ENCODE measurements around the gene ROBO2. TPM values are rescaled to one million over a fixed set of nuclear protein-coding genes. Genes with fewer than 3 reads are reported as not detected.

The ROBO2 gene
- polyA plus RNA-seq, 3 donors, result 89.9 to 100 (median 95.6) TPM

DNA sequence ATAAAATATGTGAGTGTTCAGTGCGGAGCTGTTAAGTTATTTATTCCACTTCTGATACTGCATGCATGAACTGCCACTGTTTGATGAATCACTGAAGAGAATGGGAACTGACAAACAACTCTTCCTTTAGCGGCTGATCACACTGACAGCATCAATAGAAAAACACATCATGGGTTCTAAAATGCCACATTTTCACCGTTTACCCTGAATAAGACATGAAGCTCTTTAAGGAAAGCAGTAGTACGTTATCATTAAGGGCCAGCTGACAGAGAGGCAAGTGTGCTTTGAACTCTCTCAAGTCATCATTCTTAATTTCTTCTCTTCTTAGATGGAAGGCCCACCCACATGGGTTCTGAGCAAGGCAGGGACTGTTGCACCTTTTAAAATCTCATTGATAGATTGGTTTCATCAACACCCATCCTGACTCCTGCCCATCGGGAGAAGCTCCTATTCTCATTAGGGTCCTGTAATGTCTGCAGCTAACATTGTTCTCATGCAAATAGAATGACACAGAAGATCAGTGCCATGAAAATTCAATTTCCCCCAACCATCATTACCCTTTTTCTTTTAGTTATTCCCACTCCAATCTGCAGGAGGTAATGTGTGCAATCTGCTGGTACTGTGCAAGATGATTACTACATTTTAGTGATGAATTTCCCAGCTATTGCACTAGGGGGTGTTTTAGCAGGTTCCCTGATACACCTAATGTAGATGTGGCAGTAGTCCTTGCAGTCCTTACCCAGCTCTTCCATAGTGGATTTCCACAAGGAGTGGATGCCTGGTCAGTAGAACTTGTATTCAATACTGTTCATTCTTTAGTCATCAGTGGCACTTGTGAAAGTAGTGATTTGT is 119.1 kb downstream of the ROBO2 start:
- no peak for DNase-seq (ENCODE audit: extremely low read depth in 1 of 11, low read depth in 9 of 11, low spot score in 4 of 11)

DNA sequence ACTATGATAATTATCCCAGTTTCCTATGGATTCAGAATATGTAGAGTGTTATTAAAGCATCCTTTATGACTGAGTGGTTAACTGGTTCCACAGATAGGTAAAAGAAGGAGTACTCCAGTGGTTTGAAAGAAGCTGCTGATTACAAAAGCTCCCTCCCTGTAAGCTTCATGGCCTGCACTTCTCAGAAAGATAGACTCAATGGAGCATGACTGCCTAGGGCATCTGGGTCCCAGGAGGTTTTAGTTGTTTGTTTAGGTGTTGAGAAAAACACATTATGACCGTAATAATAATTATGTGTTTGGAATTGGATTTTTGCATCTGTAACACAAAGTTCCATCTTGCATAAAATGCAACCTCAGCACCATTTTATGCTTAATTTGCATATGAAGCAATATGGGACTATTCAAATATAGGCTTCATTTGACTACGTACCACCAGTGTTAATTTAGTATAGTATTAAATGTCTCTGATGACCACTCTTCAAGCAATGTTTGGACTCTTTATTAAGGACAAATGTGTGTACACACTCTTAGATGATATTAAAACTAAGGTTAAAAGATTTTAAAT is 121.1 kb downstream of the ROBO2 start:
- DNase-seq (ENCODE audit: extremely low read depth in 1 of 11, low read depth in 9 of 11, low spot score in 4 of 11), result peak in 1 of 11 donors; percentile 2

DNA sequence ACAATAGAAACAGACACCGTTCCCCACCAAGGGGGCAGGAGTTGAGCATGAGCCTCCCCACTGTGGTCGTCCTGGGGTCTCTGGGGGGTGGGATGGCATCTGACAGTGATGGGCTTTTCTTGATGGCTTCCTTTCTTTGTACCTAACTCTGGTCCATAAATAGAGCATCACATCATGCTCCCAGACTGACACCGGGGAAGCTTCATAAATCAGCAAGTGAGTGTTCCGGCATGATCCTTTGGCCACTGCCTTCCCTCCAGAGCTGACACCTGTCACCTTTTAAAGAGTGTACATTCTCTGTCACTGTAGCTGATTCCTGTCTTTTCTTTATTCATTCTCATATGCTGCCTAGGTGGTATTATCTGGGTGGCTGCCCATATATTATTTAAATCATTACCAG is 129.9 kb downstream of the ROBO2 start:
- no peak for DNase-seq (ENCODE audit: extremely low read depth in 1 of 11, low read depth in 9 of 11, low spot score in 4 of 11)

DNA sequence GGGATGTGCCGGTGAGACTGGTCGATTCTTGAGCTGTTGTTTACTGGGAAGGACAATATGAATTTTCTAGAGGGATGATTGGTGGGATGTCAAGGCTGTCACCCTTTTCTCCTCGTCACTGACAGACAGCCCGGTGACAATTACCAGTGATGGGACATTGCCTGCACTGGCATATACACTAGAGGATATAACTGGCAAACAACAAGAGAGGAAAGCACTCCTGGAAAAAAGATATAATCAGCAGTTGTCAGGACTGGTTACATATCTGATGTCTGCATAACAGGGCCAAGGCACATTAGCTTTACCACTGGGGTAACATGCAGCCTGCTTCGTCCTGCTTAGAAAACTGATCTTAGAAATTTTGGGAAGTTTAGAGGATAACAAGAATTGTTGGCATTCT is 131.1 kb downstream of the ROBO2 start:
- DNase-seq (ENCODE audit: extremely low read depth in 1 of 11, low read depth in 9 of 11, low spot score in 4 of 11), result no peak

DNA sequence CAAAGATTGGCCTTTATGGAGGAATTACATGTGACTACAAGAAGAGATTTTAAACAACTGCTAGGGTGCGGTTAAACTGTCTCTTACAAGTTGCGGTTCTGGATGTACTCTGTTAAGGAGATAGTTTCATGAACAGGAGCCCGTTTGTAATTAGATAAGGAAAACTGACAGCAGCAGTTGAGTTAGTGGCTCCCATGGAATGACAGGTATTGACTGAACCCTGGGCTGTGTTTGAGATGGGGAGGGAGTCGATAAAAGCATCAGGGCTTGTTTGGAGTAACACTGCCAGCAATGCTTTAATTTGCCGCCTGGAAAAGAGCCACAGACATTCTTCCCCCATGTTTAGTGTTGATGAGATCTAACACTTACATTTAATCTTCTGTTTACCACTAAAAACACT is 139.9 kb downstream of the ROBO2 start:
- no peak for DNase-seq (ENCODE audit: extremely low read depth in 1 of 11, low read depth in 9 of 11, low spot score in 4 of 11)

DNA sequence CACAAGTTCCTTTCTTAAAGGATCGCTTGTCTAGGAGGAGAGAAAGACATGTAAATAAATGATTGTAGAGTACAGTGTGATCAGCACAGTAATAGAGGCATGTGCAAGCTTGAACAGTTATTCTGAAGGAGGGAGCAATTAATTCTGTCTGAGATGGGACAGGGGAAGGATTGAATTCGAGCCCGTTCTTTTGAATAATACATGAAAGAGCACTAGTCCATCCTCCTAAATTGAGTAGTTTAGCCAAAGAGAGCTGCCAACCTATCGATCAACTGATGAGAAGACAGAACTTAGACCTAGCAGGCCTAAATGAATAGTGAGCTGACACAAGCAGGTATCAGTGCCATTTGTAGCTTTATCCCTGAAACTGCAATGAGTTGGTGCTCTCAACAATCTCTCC is 142.4 kb downstream of the ROBO2 start:
- no peak for DNase-seq (ENCODE audit: extremely low read depth in 1 of 11, low read depth in 9 of 11, low spot score in 4 of 11)

DNA sequence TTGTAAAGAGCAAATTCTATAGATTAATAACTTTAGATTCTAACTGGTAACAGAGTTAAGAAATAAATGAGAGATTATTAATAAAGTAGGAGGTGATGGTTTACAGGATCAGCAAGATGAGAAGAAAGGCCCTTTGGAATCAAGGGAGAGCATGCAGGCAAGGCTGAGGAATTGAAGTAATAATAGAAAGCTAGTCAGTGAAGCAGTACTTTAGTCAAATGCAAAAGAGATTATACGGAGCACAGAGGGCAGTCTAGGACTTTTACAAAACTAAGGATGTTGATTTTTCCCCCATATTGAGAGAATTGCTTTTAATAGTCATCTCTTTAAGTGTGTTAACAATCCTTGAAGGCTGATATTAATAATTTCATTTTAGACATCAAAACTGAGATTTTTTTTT is 146.4 kb downstream of the ROBO2 start:
- no peak for DNase-seq (ENCODE audit: extremely low read depth in 1 of 11, low read depth in 9 of 11, low spot score in 4 of 11)

DNA sequence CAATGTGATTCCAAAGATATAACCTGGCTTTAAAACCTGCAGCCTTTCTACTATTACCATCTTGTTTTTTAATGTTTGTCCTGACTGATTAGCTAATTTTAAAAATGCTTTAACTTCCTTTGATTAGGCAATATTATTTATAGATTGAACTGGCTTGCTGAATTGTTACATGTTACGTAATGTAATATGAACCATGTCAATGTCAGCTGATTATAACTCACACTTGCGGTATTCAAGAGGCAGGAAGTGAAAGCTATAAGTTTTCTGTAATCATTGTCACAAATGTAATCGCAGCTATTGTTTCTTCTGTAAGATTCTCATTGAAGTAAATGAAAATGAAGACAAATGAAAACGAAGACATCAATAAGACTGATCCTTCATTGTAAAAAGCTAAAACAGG is 146.8 kb downstream of the ROBO2 start:
- DNase-seq (ENCODE audit: extremely low read depth in 1 of 11, low read depth in 9 of 11, low spot score in 4 of 11), result no peak

DNA sequence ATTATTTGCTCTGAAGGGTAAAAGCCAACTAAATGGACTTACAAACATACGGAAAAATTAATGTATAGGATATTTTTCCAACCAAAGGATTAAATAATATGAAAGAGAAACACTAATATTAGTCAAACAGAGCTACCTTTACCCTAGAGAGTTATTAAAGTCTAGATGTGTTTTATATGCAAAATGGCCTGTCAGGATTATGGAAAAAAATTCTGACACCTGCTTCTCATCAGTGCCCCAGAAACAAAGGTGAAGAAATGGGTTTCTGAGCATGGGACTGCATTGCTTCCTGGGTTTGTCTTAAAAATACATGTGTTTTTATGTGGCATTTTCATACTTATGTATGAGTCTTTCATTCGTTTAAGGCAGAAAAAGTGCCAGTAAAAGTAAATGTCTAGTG is 148.3 kb downstream of the ROBO2 start:
- no peak for DNase-seq (ENCODE audit: extremely low read depth in 1 of 11, low read depth in 9 of 11, low spot score in 4 of 11)

DNA sequence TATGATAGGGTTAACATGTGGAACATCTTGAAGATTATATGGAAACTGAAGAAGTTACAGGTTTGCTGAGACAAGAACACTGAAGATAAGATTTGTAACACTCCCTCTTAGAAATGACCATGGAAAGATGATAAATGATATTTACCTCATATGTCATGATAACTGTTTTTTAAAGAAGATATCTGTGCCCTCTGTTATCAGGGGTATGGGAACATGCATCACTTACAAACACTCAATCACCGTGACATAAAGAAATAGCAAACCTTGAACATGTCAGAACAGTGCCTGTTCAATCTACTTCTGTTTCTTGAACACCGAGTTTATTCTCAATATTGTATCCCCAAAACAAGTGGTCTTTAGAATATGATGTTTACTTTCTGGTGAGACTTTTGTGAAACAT is 149.4 kb downstream of the ROBO2 start:
- no peak for DNase-seq (ENCODE audit: extremely low read depth in 1 of 11, low read depth in 9 of 11, low spot score in 4 of 11)

DNA sequence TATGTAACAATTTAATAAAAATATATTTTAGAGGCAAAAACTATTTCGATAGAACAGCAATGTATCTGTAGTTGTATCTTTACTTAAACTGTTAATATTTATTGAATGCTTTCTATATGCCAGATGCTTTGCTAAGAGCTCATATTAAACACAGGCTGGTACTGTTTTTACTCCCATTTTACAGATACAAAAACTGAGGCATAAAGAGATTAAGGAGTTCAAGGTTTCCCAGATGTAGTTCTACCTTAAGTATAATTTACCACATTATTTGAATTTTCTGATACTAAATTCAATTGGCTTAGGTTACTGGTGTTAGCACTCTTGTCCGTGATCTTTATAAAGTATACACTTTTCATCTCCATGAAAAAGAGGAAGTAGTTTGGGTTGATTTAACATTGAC is 149.8 kb downstream of the ROBO2 start:
- DNase-seq (ENCODE audit: extremely low read depth in 1 of 11, low read depth in 9 of 11, low spot score in 4 of 11), result no peak

DNA sequence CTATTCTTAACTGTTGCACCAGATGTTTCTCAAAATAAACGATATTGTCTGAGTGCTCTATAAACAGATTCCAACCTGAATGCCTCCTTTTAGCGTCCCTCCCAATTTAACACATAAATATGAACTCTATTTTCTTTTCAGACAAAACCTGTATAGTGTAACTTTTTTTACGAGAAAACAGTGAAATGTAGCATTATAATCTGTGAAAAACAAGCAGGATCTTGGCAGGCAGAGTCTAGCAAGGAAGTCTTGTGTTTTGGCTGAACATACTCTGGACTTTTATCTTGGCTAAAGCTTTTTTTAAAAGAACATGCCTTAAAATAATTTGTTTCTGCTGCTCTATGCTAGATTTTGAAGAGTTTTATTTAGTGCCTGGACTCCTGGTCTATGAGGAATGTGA is 150.5 kb downstream of the ROBO2 start:
- DNase-seq (ENCODE audit: extremely low read depth in 1 of 11, low read depth in 9 of 11, low spot score in 4 of 11), result peak in 3 of 11 donors; percentile 10 to 22 (median 14)

DNA sequence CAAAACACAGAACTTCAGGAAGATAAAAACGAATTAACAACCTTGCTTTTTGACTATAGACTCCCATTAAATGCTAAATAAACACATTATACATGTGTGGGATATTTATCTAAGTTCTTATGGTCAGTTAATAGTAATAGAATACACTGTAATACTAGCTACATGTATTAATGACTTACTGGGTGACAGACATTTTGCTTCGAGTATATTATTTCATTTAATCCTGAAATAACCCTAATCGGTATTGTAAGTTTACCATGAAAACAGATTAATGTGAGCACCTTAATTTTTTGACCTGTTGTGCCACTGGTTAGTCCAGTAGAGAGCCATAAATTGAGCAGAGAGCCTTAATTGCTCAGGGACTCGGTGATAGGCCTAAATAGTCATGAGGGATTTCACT is 151.1 kb downstream of the ROBO2 start:
- no peak for DNase-seq (ENCODE audit: extremely low read depth in 1 of 11, low read depth in 9 of 11, low spot score in 4 of 11)

DNA sequence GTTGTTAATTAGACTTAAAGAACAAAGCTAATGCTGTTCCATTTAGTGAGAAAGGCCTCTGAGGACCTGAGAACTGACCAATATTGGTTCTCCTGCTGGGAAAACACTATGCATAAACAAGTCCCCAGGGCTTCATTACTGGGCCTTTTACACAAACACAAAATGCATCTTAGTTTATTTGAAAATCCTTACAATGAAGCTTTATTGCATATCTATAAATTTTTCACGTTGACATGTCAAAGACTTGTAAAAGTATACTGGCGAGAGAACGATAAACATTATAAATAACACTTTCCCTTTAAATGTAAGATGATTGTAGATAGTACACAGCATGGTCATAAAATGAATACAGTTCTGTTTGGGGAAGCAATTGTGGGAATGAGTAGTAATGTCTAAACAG is 151.7 kb downstream of the ROBO2 start:
- DNase-seq (ENCODE audit: extremely low read depth in 1 of 11, low read depth in 9 of 11, low spot score in 4 of 11), result no peak

DNA sequence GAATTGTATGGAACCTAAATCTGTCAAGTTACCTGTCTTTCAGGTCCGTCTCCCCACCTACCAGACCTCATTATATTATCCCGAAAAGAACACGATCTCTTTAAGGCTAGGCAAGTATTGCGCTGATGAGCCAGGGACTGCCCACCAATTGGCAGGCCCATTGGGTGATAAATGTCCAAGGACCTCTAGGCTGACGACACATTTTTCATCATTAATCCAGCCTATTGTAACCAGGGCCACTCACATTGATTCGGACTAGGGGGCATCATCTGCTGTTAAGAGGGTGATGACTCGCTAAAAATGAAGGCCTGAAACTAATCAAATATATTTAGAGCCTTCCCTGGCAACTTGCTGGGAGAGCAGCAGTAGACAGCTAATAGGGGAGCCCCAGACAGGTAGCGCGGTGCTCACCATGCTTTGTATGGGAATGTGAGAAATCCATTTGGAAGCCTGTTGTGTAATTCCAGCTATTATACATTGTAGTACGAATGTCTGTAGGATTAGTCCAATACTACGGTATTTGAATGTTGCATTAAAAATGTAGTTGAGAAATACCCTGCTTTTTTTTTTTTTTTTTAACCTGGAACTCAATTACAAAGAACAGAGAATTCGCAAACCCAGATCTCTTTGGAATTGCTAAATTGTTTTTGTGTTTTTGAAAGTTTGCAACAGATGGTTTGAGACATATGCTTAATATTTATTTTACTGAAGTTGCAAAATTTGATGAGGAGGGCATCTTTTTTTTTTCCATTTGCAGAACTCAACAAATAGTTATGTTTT is 156.1 kb downstream of the ROBO2 start:
- no peak for DNase-seq (ENCODE audit: extremely low read depth in 1 of 11, low read depth in 9 of 11, low spot score in 4 of 11)

DNA sequence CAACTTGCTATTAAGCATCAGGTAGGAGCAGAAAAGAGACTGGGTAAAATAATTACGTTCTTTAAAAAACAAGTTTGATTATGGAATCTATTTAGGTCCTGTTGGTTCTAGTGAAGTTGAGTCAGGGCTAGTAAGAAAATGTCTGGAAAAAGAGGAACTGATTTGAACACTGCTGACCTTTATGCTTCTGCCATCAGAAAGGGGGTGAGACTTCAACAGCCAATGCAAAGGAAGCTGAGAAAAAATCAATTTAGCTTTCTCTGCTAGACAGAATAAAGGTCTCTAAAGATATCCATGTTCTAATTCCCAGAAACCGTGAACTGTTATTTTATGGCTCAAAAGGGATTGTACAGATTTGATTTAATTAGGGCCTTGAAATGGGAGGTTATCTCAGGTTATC is 157.5 kb downstream of the ROBO2 start:
- no peak for DNase-seq (ENCODE audit: extremely low read depth in 1 of 11, low read depth in 9 of 11, low spot score in 4 of 11)

DNA sequence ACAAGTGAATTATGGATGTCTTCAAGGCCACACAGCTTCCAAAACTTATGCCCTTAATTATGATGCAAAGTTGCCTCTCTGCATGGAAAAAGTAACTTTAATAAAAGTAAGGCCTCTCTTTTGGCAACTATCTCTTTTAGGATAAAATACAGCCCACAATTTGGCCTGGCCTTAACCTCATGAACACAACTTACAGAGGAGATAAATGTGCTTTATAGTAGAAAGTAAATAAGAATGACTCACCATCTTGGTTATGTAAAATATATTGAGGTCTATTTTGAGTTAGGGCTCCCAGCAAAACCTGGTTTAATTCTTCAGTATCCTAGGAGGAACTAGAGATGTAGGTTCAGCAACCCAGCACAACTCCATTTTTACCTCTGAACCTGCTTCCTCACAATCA is 164.0 kb downstream of the ROBO2 start:
- no peak for DNase-seq (ENCODE audit: extremely low read depth in 1 of 11, low read depth in 9 of 11, low spot score in 4 of 11)

DNA sequence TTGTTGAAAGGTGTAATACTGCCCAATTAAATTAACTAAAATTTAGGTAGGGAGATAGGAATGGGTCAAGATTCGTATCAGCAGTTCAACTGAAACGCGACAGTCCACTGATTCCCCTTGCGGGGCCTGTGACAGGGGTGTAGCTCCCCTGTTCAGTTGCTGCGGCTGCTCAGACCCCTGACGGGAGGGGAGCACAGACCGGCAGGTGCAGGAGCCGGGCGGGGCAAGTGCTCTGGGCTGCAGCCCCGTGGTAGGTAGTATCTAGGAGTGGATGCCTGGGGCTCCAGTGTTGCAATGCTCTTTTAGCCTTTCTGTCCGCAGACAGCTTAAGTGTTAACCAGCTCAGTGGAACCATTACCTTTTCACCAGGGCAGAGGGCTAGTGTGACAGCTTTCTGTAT is 164.9 kb downstream of the ROBO2 start:
- no peak for DNase-seq (ENCODE audit: extremely low read depth in 1 of 11, low read depth in 9 of 11, low spot score in 4 of 11)

DNA sequence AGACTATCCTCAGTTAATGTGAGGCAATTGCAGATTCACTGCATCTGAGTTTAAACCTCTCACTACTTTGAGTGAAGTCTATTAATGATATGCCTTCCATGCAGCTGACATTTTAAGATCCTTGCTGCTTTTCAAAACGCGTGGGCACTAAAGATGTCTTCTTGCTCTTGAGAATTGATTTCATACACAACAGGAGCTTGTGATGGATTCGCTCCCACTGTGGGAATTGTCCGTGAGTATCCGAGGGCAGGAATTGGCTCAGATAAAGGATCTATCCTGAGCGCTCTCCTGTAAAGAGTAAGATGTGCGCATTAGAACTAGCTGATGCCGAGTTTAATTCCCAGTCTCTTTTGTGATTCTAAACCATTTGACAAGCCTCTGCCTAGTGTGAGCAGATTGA is 167.9 kb downstream of the ROBO2 start:
- no peak for DNase-seq (ENCODE audit: extremely low read depth in 1 of 11, low read depth in 9 of 11, low spot score in 4 of 11)

DNA sequence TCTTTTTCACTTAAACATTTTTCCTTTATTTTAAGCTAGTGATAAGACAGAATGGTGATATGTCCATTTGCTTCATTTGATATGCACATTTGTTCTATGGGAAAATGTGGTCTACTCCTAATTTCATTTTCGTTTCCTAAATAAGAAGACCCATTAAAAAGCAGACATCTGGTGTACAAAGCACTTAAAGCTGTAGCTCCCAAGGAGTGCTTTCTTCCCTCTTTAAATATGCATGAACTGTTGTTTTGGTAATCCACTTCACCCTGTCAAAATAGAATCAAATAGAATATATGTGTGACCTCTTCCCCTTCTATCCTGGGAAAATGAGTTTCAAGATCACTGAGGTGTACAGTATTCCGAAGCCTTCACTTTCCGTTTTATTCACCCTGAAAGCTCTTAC is 182.8 kb downstream of the ROBO2 start:
- DNase-seq (ENCODE audit: extremely low read depth in 1 of 11, low read depth in 9 of 11, low spot score in 4 of 11), result no peak
